Tibial nerve (tissue), 4 donors: ENCODE data around the gene PDIA5.

Experiments used
- CTCF ChIP-seq, 5 experiments: fragments of 200-600 bp in 3 of 5; fragments of 450-650 bp in 2 of 5; sonication (generic) in 3 of 5; IDR thresholded peaks; one replicate each; pipeline ENCODE4 v1.5.1; 2016 to 2019; ENCODE audit warnings: antibody characterized with exemption in 5 of 5, mild to moderate bottlenecking in 3 of 5, moderate library complexity in 2 of 5
- EP300 ChIP-seq, 2 donors: sonication (generic); formaldehyde crosslinking; IDR thresholded peaks; one replicate each; pipeline ENCODE4 v1.6.1; 2017; ENCODE audit warnings: antibody characterized with exemption in 2 of 2, mild to moderate bottlenecking in 1 of 2
- POLR2A ChIP-seq, 2 donors: fragments of 450-650 bp; IDR thresholded peaks; one replicate each; pipeline ENCODE4 v1.6.1; 2017; ENCODE audit warnings: antibody characterized with exemption in 2 of 2, mild to moderate bottlenecking in 2 of 2, moderate library complexity in 2 of 2

GRCh38 chr3:123201557-123202427 is 135.0 kb downstream of the PDIA5 start, which contains the start of gene SEC22A:
- no peak for TF ChIP-seq CTCF (IDR thresholded peaks at IDR 0.05)
- TF ChIP-seq POLR2A (IDR thresholded peaks at IDR 0.05): peak; percentile 25 to 78
- peak; percentile 26 to 92 for TF ChIP-seq EP300 (IDR thresholded peaks at IDR 0.05)
